Breast epithelium (tissue), 4 donors: ENCODE data around the gene MED31. TPM values are rescaled to one million over a fixed set of nuclear protein-coding genes. Genes with fewer than 3 reads are reported as not detected.

Experiments used
- DNase-seq, 2 donors: peaks; one replicate each; pipeline ENCODE4 v3.0.0-alpha.2; 2019; ENCODE audit warnings: low spot score in 2 of 2
- H3K27ac ChIP-seq, 2 donors: fragments of 200-600 bp; sonication (generic) in 1 of 2; one replicate each; pipeline ENCODE4 v1.5.1; 2016 to 2019; ENCODE audit warnings: mild to moderate bottlenecking in 1 of 2
- H3K27me3 ChIP-seq, 2 donors: fragments of 200-600 bp; sonication (generic) in 1 of 2; one replicate each; pipeline versions ENCODE4 v1.5.1 to v1.6.0; 2017 to 2019; ENCODE audit warnings: control low read depth in 1 of 2, mild to moderate bottlenecking in 1 of 2
- H3K36me3 ChIP-seq: fragments of 200-600 bp; one replicate; pipeline ENCODE4 v1.5.1; 2019
- H3K4me1 ChIP-seq, 2 donors: fragments of 200-600 bp; sonication (generic); one replicate each; pipeline ENCODE4 v1.5.1; 2016 to 2019; ENCODE audit warnings: control low read depth in 1 of 2
- H3K4me3 ChIP-seq, 3 donors: fragments of 200-600 bp; sonication (generic); 1 replicate in 2 of 3; 2 replicates in 1 of 3; pipeline ENCODE4 v1.5.1; 2016 to 2019; ENCODE audit warnings: mild to moderate bottlenecking in 3 of 3, moderate library complexity in 2 of 3
- H3K9me3 ChIP-seq, 2 donors: fragments of 200-600 bp; sonication (generic) in 1 of 2; one replicate each; pipeline ENCODE4 v1.5.1; 2016 to 2019; ENCODE audit warnings: control low read depth in 1 of 2
- CTCF ChIP-seq, 3 donors: fragments of 450-650 bp; IDR thresholded peaks; one replicate each; pipeline ENCODE4 v1.5.1; 2016 to 2017; ENCODE audit warnings: antibody characterized with exemption in 3 of 3, mild to moderate bottlenecking in 3 of 3, moderate library complexity in 3 of 3
- POLR2A ChIP-seq: fragments of 450-650 bp; IDR thresholded peaks from one replicate; pipeline ENCODE4 v1.6.1; 2016; ENCODE audit warnings: antibody characterized with exemption, mild to moderate bottlenecking, moderate library complexity
- POLR2AphosphoS5 ChIP-seq, 3 donors: sonication (generic); formaldehyde crosslinking; IDR thresholded peaks; one replicate each; pipeline ENCODE4 v1.6.1; 2017; ENCODE audit warnings: antibody characterized with exemption in 3 of 3
- intact Hi-C: fragments of 100-400 bp; cut with DNase I; formaldehyde crosslinking; loops from one replicate; pipeline ENCODE4 v1.15.1; 2023; ENCODE audit warnings: low total_unique reads
- total RNA-seq, 3 donors: library from RNA; depleted of rRNA; stranded (reverse); fragments of >200 nt; gene quantifications; one replicate each; pipeline ENCODE4 v1.1.0, GENCODE V29; 2016

The MED31 gene
- total RNA-seq, 3 donors from 2014 or later: 5.4 to 13.4 (median 12.9) TPM

- Histone ChIP-seq H3K27me3 (no peaks in the 10 kb centered on the region), H3K4me3 (peak overlapping the region in 1 of 3 donors; percentile 77), H3K27ac (no peak overlapping the region), H3K36me3 (no peaks in the 10 kb centered on the region), H3K9me3 (no peaks in the 10 kb centered on the region), H3K4me1 (peaks cover 5 to 20% of the 10 kb centered on the region in 2 donors)
- TF ChIP-seq CTCF (IDR thresholded peaks at IDR 0.05): no peak
- no peak for TF ChIP-seq POLR2AphosphoS5 (IDR thresholded peaks at IDR 0.05)
- TF ChIP-seq POLR2A: no peak
- no peak for DNase-seq
- intact Hi-C loops: no loop called here
Observed at GRCh38 chr17:6638046-6638908, 13.1 kb downstream of the MED31 start.

GRCh38 chr17:6637458-6637840 lies 14.0 kb downstream of the MED31 start:
- Histone ChIP-seq H3K27ac (no peak overlapping the region), H3K27me3 (no peaks in the 10 kb centered on the region), H3K9me3 (no peaks in the 10 kb centered on the region), H3K4me1 (peaks cover 5 to 20% of the 10 kb centered on the region in 2 donors), H3K4me3 (no peak overlapping the region), H3K36me3 (no peaks in the 10 kb centered on the region)
- no peak for TF ChIP-seq CTCF (IDR thresholded peaks at IDR 0.05)
- TF ChIP-seq POLR2AphosphoS5 (IDR thresholded peaks at IDR 0.05): no peak
- TF ChIP-seq POLR2A: no peak
- no peak for DNase-seq
- intact Hi-C loops: no loop called here

GRCh38 chr17:6636616-6637457 lies 14.6 kb downstream of the MED31 start:
- Histone ChIP-seq H3K27me3 (no peaks in the 10 kb centered on the region), H3K4me1 (peaks cover 5 to 14% of the 10 kb centered on the region in 2 donors), H3K27ac (no peak overlapping the region), H3K4me3 (no peak overlapping the region), H3K36me3 (no peaks in the 10 kb centered on the region), H3K9me3 (no peaks in the 10 kb centered on the region)
- TF ChIP-seq CTCF (IDR thresholded peaks at IDR 0.05): no peak
- no peak for TF ChIP-seq POLR2AphosphoS5 (IDR thresholded peaks at IDR 0.05)
- TF ChIP-seq POLR2A: no peak
- no peak for DNase-seq
- intact Hi-C loops: no loop called here

GRCh38 chr17:6636105-6636504 lies 15.3 kb downstream of the MED31 start:
- peaks cover 5 to 11% of the 10 kb centered on the region in 2 donors for H3K4me1 ChIP-seq
- intact Hi-C loops: no loop called here
- H3K4me3 ChIP-seq: no peak overlapping the region
- TF ChIP-seq POLR2AphosphoS5 (IDR thresholded peaks at IDR 0.05) (no peak), POLR2A (no peak), CTCF (IDR thresholded peaks at IDR 0.05) (no peak)
- DNase-seq: no peak
- no peaks in the 10 kb centered on the region for H3K9me3 ChIP-seq
- no peaks in the 10 kb centered on the region for H3K36me3 ChIP-seq
- H3K27ac ChIP-seq: no peak overlapping the region
- no peaks in the 10 kb centered on the region for H3K27me3 ChIP-seq

- DNase-seq: no peak
- intact Hi-C loops: no loop called here
- Histone ChIP-seq H3K36me3 (no peaks in the 10 kb centered on the region), H3K27ac (no peak overlapping the region), H3K4me1 (no peaks in the 10 kb centered on the region), H3K4me3 (no peak overlapping the region), H3K27me3 (no peaks in the 10 kb centered on the region), H3K9me3 (no peaks in the 10 kb centered on the region)
- TF ChIP-seq POLR2A: no peak
- no peak for TF ChIP-seq POLR2AphosphoS5 (IDR thresholded peaks at IDR 0.05)
- TF ChIP-seq CTCF (IDR thresholded peaks at IDR 0.05): no peak
Observed at GRCh38 chr17:6633263-6633662, 18.1 kb downstream of the MED31 start.
